HepG2 (cell line): ENCODE measurements around the gene USP34. TPM values are rescaled to one million over a fixed set of nuclear protein-coding genes. Genes with fewer than 3 reads are reported as not detected.

Experiments used
- ASH2L ChIP-seq: fragments of 300-600, 200-600 bp; sonication (generic); IDR thresholded peaks from 2 replicates; pipeline ENCODE4 v1.7.0; 2017; ENCODE audit warnings: low read depth, mild to moderate bottlenecking, moderate library complexity, mixed read lengths, low read length; ENCODE audit not compliant: insufficient read length
- CENPX ChIP-seq: sonication (generic); formaldehyde crosslinking; IDR thresholded peaks from 2 replicates; pipeline ENCODE4 v1.9.0; 2021; ENCODE audit warnings: mild to moderate bottlenecking, missing genetic modification reagents, moderate library complexity
- ETV6 ChIP-seq: sonication (generic); formaldehyde crosslinking; conservative IDR thresholded peaks from 2 replicates; pipeline ENCODE4 v1.4.0; 2020; ENCODE audit warnings: missing genetic modification reagents
- HHEX ChIP-seq: IDR thresholded peaks from 2 replicates; pipeline ENCODE4 v1.6.1; 2016; ENCODE audit warnings: control low read depth
- KDM1A ChIP-seq: IDR thresholded peaks from 2 replicates; pipeline ENCODE4 v1.6.1; 2016; ENCODE audit warnings: missing compliant biosample characterization
- MXD4 ChIP-seq: IDR thresholded peaks from 2 replicates; pipeline ENCODE4 v1.6.1; 2016; ENCODE audit warnings: mild to moderate bottlenecking, missing biosample characterization, missing genetic modification reagents
- polyA plus RNA-seq, 8 experiments: library from polyadenylated mRNA; depleted of rRNA in 3 of 8; stranded (reverse) in 7 of 8; unstranded in 1 of 8; fragments of >200 nt; fragmentation: Illumina TruSeq in 4 of 8; extraction: Trizol in 4 of 8; gene quantifications; 2 replicates each; pipeline versions ENCODE4 v1.2.1 to v1.2.3, GENCODE V29; 2011 to 2016; ENCODE audit warnings: low read depth in 4 of 8, missing spikeins in 1 of 8, mixed read lengths in 1 of 8; ENCODE audit not compliant: insufficient read depth in 1 of 8
- total RNA-seq, 5 experiments: library from RNA; depleted of rRNA; stranded (reverse); fragments of >200 nt; fragmentation: Illumina TruSeq; extraction: Trizol; gene quantifications; 2 replicates each; pipeline ENCODE4 v1.2.3, GENCODE V29; 2016; ENCODE audit warnings: low read depth in 1 of 5
- TF ChIP-seq, protein P1 (sequence below): sonication (generic); formaldehyde crosslinking; IDR thresholded peaks from one replicate; pipeline ENCODE4 v1.5.1; 2020; ENCODE audit warnings: mild to moderate bottlenecking, missing genetic modification reagents; ENCODE audit errors: not compliant biosample characterization
- TF ChIP-seq, protein P2 (sequence below): sonication (generic); formaldehyde crosslinking; IDR thresholded peaks from 2 replicates; pipeline ENCODE4 v1.4.0; 2020; ENCODE audit warnings: missing genetic modification reagents, mild to moderate bottlenecking, borderline replicate concordance
- TF ChIP-seq, protein P3 (sequence below): sonication (generic); formaldehyde crosslinking; IDR thresholded peaks from 2 replicates; pipeline ENCODE4 v1.4.0; 2020; ENCODE audit warnings: mild to moderate bottlenecking, missing genetic modification reagents
- TF ChIP-seq, protein P4 (sequence below): sonication (generic); formaldehyde crosslinking; IDR thresholded peaks from 2 replicates; pipeline ENCODE4 v1.4.0; 2020; ENCODE audit warnings: mild to moderate bottlenecking, missing genetic modification reagents
- TF ChIP-seq, protein P5 (sequence below): sonication (generic); formaldehyde crosslinking; IDR thresholded peaks from 2 replicates; pipeline ENCODE4 v1.5.1; 2020; ENCODE audit warnings: missing genetic modification reagents, mild to moderate bottlenecking, borderline replicate concordance

Gene USP34
- total and polyA plus RNA-seq, 2 of the 13 experiments (the other 11 are each of a cell fraction or from before 2014, with no cell fraction given), result 99.2 to 100 TPM

DNA sequence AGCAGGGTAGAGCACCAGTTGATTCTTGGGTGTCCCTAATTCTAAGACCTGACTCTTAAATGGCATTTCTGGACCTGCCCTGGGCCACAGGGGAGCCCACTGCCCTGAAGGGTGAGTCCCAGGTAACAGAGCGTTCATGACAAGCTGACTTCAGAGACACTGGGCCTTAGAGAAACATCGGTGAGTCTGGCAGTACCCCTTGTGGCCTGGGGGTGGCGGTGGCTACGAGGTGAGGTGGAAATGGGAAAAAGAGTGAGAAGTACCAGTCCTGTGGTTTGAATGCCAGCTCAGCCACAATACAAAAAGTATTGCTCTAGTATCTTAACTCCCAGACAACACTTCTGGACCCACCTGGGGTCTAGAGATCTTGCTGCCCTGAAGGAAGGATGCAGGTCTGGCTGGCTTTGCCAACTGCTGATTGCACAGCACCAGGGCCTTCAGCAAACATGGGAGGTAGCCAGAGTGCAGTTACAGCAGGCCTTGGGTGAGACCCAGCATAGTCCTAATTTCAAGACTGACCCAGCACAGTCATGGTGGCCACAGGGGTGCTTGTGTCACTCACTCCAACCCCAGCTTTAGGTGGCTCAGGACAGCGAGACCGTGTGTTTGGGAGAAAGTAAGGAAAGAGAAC lies 44.5 kb downstream of the USP34 start (continued):
- TF ChIP-seq, protein P1, sequence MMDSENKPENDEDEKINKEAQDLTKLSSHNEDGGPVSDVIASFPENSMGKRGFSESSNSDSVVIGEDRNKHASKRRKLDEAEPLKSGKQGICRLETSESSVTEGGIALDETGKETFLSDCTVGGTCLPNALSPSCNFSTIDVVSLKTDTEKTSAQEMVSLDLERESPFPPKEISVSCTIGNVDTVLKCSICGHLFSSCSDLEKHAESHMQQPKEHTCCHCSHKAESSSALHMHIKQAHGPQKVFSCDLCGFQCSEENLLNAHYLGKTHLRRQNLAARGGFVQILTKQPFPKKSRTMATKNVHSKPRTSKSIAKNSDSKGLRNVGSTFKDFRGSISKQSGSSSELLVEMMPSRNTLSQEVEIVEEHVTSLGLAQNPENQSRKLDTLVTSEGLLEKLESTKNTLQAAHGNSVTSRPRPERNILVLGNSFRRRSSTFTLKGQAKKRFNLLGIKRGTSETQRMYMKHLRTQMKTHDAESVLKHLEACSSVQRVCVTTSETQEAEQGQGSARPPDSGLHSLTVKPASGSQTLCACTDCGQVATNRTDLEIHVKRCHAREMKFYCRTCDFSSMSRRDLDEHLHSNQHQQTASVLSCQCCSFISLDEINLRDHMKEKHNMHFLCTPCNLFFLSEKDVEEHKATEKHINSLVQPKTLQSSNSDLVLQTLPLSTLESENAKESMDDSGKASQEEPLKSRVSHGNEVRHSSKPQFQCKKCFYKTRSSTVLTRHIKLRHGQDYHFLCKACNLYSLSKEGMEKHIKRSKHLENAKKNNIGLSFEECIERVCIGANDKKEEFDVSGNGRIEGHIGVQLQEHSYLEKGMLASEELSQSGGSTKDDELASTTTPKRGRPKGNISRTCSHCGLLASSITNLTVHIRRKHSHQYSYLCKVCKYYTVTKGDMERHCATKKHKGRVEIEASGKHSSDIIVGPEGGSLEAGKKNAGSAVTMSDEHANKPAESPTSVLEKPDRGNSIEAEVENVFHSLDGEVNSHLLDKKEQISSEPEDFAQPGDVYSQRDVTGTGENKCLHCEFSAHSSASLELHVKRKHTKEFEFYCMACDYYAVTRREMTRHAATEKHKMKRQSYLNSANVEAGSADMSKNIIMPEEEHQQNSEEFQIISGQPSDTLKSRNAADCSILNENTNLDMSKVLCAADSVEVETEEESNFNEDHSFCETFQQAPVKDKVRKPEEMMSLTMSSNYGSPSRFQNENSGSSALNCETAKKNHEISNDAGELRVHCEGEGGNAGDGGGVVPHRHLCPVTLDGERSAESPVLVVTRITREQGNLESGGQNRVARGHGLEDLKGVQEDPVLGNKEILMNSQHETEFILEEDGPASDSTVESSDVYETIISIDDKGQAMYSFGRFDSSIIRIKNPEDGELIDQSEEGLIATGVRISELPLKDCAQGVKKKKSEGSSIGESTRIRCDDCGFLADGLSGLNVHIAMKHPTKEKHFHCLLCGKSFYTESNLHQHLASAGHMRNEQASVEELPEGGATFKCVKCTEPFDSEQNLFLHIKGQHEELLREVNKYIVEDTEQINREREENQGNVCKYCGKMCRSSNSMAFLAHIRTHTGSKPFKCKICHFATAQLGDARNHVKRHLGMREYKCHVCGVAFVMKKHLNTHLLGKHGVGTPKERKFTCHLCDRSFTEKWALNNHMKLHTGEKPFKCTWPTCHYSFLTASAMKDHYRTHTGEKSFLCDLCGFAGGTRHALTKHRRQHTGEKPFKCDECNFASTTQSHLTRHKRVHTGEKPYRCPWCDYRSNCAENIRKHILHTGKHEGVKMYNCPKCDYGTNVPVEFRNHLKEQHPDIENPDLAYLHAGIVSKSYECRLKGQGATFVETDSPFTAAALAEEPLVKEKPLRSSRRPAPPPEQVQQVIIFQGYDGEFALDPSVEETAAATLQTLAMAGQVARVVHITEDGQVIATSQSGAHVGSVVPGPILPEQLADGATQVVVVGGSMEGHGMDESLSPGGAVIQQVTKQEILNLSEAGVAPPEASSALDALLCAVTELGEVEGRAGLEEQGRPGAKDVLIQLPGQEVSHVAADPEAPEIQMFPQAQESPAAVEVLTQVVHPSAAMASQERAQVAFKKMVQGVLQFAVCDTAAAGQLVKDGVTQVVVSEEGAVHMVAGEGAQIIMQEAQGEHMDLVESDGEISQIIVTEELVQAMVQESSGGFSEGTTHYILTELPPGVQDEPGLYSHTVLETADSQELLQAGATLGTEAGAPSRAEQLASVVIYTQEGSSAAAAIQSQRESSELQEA, result peak; percentile 50
- TF ChIP-seq MXD4 (CRISPR knock-in tag) (no peak), ASH2L (no peak), ETV6 (CRISPR knock-in tag) (no peak), HHEX (CRISPR knock-in tag) (no peak), CENPX (no peak), KDM1A (CRISPR knock-in tag) (no peak)
- TF ChIP-seq, protein P2, sequence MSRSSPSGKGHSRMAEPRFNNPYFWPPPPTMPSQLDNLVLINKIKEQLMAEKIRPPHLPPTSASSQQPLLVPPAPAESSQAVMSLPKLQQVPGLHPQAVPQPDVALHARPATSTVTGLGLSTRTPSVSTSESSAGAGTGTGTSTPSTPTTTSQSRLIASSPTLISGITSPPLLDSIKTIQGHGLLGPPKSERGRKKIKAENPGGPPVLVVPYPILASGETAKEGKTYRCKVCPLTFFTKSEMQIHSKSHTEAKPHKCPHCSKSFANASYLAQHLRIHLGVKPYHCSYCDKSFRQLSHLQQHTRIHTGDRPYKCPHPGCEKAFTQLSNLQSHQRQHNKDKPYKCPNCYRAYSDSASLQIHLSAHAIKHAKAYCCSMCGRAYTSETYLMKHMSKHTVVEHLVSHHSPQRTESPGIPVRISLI, result no peak
- TF ChIP-seq, protein P3, sequence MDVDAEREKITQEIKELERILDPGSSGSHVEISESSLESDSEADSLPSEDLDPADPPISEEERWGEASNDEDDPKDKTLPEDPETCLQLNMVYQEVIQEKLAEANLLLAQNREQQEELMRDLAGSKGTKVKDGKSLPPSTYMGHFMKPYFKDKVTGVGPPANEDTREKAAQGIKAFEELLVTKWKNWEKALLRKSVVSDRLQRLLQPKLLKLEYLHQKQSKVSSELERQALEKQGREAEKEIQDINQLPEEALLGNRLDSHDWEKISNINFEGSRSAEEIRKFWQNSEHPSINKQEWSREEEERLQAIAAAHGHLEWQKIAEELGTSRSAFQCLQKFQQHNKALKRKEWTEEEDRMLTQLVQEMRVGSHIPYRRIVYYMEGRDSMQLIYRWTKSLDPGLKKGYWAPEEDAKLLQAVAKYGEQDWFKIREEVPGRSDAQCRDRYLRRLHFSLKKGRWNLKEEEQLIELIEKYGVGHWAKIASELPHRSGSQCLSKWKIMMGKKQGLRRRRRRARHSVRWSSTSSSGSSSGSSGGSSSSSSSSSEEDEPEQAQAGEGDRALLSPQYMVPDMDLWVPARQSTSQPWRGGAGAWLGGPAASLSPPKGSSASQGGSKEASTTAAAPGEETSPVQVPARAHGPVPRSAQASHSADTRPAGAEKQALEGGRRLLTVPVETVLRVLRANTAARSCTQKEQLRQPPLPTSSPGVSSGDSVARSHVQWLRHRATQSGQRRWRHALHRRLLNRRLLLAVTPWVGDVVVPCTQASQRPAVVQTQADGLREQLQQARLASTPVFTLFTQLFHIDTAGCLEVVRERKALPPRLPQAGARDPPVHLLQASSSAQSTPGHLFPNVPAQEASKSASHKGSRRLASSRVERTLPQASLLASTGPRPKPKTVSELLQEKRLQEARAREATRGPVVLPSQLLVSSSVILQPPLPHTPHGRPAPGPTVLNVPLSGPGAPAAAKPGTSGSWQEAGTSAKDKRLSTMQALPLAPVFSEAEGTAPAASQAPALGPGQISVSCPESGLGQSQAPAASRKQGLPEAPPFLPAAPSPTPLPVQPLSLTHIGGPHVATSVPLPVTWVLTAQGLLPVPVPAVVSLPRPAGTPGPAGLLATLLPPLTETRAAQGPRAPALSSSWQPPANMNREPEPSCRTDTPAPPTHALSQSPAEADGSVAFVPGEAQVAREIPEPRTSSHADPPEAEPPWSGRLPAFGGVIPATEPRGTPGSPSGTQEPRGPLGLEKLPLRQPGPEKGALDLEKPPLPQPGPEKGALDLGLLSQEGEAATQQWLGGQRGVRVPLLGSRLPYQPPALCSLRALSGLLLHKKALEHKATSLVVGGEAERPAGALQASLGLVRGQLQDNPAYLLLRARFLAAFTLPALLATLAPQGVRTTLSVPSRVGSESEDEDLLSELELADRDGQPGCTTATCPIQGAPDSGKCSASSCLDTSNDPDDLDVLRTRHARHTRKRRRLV (CRISPR knock-in tag), result no peak
- TF ChIP-seq, protein P4, sequence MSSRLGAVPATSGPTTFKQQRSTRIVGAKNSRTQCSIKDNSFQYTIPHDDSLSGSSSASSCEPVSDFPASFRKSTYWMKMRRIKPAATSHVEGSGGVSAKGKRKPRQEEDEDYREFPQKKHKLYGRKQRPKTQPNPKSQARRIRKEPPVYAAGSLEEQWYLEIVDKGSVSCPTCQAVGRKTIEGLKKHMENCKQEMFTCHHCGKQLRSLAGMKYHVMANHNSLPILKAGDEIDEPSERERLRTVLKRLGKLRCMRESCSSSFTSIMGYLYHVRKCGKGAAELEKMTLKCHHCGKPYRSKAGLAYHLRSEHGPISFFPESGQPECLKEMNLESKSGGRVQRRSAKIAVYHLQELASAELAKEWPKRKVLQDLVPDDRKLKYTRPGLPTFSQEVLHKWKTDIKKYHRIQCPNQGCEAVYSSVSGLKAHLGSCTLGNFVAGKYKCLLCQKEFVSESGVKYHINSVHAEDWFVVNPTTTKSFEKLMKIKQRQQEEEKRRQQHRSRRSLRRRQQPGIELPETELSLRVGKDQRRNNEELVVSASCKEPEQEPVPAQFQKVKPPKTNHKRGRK (CRISPR knock-in tag), result no peak
- TF ChIP-seq, protein P5, sequence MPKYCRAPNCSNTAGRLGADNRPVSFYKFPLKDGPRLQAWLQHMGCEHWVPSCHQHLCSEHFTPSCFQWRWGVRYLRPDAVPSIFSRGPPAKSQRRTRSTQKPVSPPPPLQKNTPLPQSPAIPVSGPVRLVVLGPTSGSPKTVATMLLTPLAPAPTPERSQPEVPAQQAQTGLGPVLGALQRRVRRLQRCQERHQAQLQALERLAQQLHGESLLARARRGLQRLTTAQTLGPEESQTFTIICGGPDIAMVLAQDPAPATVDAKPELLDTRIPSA (CRISPR knock-in tag), result no peak
